Epithelial cell of esophagus (primary cell): ENCODE measurements around the gene NCF1.
"Not testable (repeated sequence)": the region's sequence is repeated elsewhere in the genome, so short reads cannot be mapped to it uniquely, and the experiment has no call there.

Experiments
- DNase-seq: peaks from one replicate; pipeline ENCODE4 v3.0.0; 2010; ENCODE audit warnings: low read depth
- H3K4me3 ChIP-seq: 2 replicates; pipeline ENCODE4 v1.5.1; 2011; ENCODE audit warnings: mild to moderate bottlenecking, low read length, control low read depth
- CTCF ChIP-seq: IDR thresholded peaks from 2 replicates; pipeline ENCODE4 v1.5.1; 2011; ENCODE audit warnings: low read depth, mild to moderate bottlenecking, low read length, control low read depth, inconsistent platforms; ENCODE audit not compliant: insufficient read depth; ENCODE audit errors: missing control alignments

NCF1 gene

GRCh38 chr7:74773760-74774750, at the start of gene NCF1:
Gene NCF1 (plus strand): TSS chr7:74774011. CDS start chr7:74774032, 21 bp downstream.
- not testable (repeated sequence) for H3K4me3 ChIP-seq, DNase-seq

- H3K4me3 ChIP-seq: no peak overlapping the region
- no peak for DNase-seq
- no peak for TF ChIP-seq CTCF
These were observed 48.0 kb upstream of the NCF1 start for GRCh38 chr7:74725840-74726239.

- no peak for TF ChIP-seq CTCF
- no peak overlapping the region for H3K4me3 ChIP-seq
- no peak for DNase-seq
These were observed 47.3 kb upstream of the NCF1 start for GRCh38 chr7:74726309-74727101.

GRCh38 chr7:74728686-74729085, 45.1 kb upstream of the NCF1 start:
- DNase-seq, H3K4me3 ChIP-seq: not testable (repeated sequence)

GRCh38 chr7:74730186-74730585, 43.6 kb upstream of the NCF1 start:
- H3K4me3 ChIP-seq: not testable (repeated sequence)

GRCh38 chr7:74739974-74740703, 33.7 kb upstream of the NCF1 start:
- DNase-seq: not testable (repeated sequence)

More at GRCh38 chr7:74730186-74730585, 43.6 kb upstream of the NCF1 start:
- not testable (repeated sequence) for DNase-seq

GRCh38 chr7:74743936-74744557, 29.8 kb upstream of the NCF1 start:
- H3K4me3 ChIP-seq, DNase-seq: not testable (repeated sequence)

More at GRCh38 chr7:74739974-74740703, 33.7 kb upstream of the NCF1 start:
- not testable (repeated sequence) for H3K4me3 ChIP-seq

GRCh38 chr7:74753921-74754482, 19.8 kb upstream of the NCF1 start:
- DNase-seq, H3K4me3 ChIP-seq: not testable (repeated sequence)

GRCh38 chr7:74756673-74757072, 17.1 kb upstream of the NCF1 start:
- not testable (repeated sequence) for DNase-seq, H3K4me3 ChIP-seq

- not testable (repeated sequence) for H3K4me3 ChIP-seq, DNase-seq
These were observed 15.5 kb upstream of the NCF1 start for GRCh38 chr7:74758268-74758667.

- DNase-seq, H3K4me3 ChIP-seq: not testable (repeated sequence)
These were observed 14.8 kb upstream of the NCF1 start for GRCh38 chr7:74758982-74759381.

- not testable (repeated sequence) for DNase-seq, H3K4me3 ChIP-seq
These were observed 8.4 kb upstream of the NCF1 start for GRCh38 chr7:74765205-74765918.

- H3K4me3 ChIP-seq, DNase-seq: not testable (repeated sequence)
These were observed 7.3 kb upstream of the NCF1 start for GRCh38 chr7:74766509-74766908.

- H3K4me3 ChIP-seq, DNase-seq: not testable (repeated sequence)
These were observed 6.8 kb upstream of the NCF1 start for GRCh38 chr7:74766991-74767390.

GRCh38 chr7:74770062-74770461, 3.7 kb upstream of the NCF1 start:
- not testable (repeated sequence) for H3K4me3 ChIP-seq, DNase-seq
